ES-I3 (cell line): ENCODE measurements around the gene SHE.
A peak's percentile ranks its signal among the peaks of the same experiment; 100 is the strongest.

Experiments used
- H3K36me3 ChIP-seq: 2 replicates; pipeline ENCODE4 v1.6.1; 2013; ENCODE audit warnings: mild to moderate bottlenecking, low read length, control low read depth, moderate library complexity; ENCODE audit not compliant: insufficient read depth
- H3K4me1 ChIP-seq: 2 replicates; pipeline ENCODE4 v1.6.1; 2013; ENCODE audit warnings: mild to moderate bottlenecking, control low read depth, low read length; ENCODE audit not compliant: insufficient read depth
- H3K9ac ChIP-seq: 2 replicates; pipeline ENCODE4 v1.6.1; 2013; ENCODE audit warnings: low read depth, mild to moderate bottlenecking, low read length, moderate library complexity
- H3K9me3 ChIP-seq: 2 replicates; pipeline ENCODE4 v1.6.1; 2013; ENCODE audit warnings: mild to moderate bottlenecking, low read length, moderate library complexity; ENCODE audit not compliant: control insufficient read depth, insufficient read depth

SHE gene

GRCh38 chr1:154529308-154529707 lies 27.1 kb upstream of the SHE start:
- H3K36me3 ChIP-seq = no peaks in the 10 kb centered on the region
- no peaks in the 10 kb centered on the region for H3K4me1 ChIP-seq
- H3K9me3 ChIP-seq = no peaks in the 10 kb centered on the region
- H3K9ac ChIP-seq = no peak overlapping the region

GRCh38 chr1:154527192-154527591 lies 25.0 kb upstream of the SHE start:
- Histone ChIP-seq H3K9ac (no peak overlapping the region), H3K36me3 (no peaks in the 10 kb centered on the region), H3K4me1 (no peaks in the 10 kb centered on the region), H3K9me3 (no peaks in the 10 kb centered on the region)

GRCh38 chr1:154524881-154525280 lies 22.7 kb upstream of the SHE start:
- H3K9me3 ChIP-seq = no peaks in the 10 kb centered on the region
- no peaks in the 10 kb centered on the region for H3K4me1 ChIP-seq
- no peak overlapping the region for H3K9ac ChIP-seq
- H3K36me3 ChIP-seq = no peaks in the 10 kb centered on the region

- no peaks in the 10 kb centered on the region for H3K9me3 ChIP-seq
- no peak overlapping the region for H3K9ac ChIP-seq
- no peaks in the 10 kb centered on the region for H3K4me1 ChIP-seq
- H3K36me3 ChIP-seq = no peaks in the 10 kb centered on the region
These were observed 19.5 kb upstream of the SHE start for GRCh38 chr1:154521695-154522094.

GRCh38 chr1:154520333-154520732 lies 18.1 kb upstream of the SHE start:
- Histone ChIP-seq H3K36me3 (no peaks in the 10 kb centered on the region), H3K4me1 (no peaks in the 10 kb centered on the region), H3K9me3 (no peaks in the 10 kb centered on the region), H3K9ac (no peak overlapping the region)

- Histone ChIP-seq H3K9me3 (no peaks in the 10 kb centered on the region), H3K36me3 (no peaks in the 10 kb centered on the region), H3K4me1 (no peaks in the 10 kb centered on the region), H3K9ac (no peak overlapping the region)
These were observed 17.4 kb upstream of the SHE start for GRCh38 chr1:154519591-154519991.

GRCh38 chr1:154517661-154518060 lies 15.4 kb upstream of the SHE start:
- no peaks in the 10 kb centered on the region for H3K36me3 ChIP-seq
- no peak overlapping the region for H3K9ac ChIP-seq
- no peaks in the 10 kb centered on the region for H3K9me3 ChIP-seq
- no peaks in the 10 kb centered on the region for H3K4me1 ChIP-seq

- Histone ChIP-seq H3K9me3 (no peaks in the 10 kb centered on the region), H3K4me1 (no peaks in the 10 kb centered on the region), H3K9ac (no peak overlapping the region), H3K36me3 (no peaks in the 10 kb centered on the region)
These were observed 11.9 kb upstream of the SHE start for GRCh38 chr1:154514066-154514553.

- Histone ChIP-seq H3K9ac (no peak overlapping the region), H3K9me3 (no peaks in the 10 kb centered on the region), H3K36me3 (no peaks in the 10 kb centered on the region), H3K4me1 (no peaks in the 10 kb centered on the region)
These were observed 10.5 kb upstream of the SHE start for GRCh38 chr1:154512760-154513159.

GRCh38 chr1:154503898-154504297 lies 1.7 kb upstream of the SHE start:
- H3K9ac ChIP-seq = no peak overlapping the region
- no peaks in the 10 kb centered on the region; the same call in 1 of the 2 replicates for H3K9me3 ChIP-seq
- H3K36me3 ChIP-seq = no peaks in the 10 kb centered on the region
- H3K4me1 ChIP-seq = no peaks in the 10 kb centered on the region

GRCh38 chr1:154502744-154503115 lies 518 bp upstream of the SHE start:
- no peaks in the 10 kb centered on the region; the same call in 1 of the 2 replicates for H3K9me3 ChIP-seq
- H3K36me3 ChIP-seq = no peaks in the 10 kb centered on the region
- no peaks in the 10 kb centered on the region for H3K4me1 ChIP-seq
- H3K9ac ChIP-seq = peak overlapping the region; percentile 48; the same call in 1 of the 2 replicates

- Histone ChIP-seq H3K9ac (peak overlapping the region; percentile 48; the same call in 1 of the 2 replicates), H3K36me3 (no peaks in the 10 kb centered on the region), H3K9me3 (no peaks in the 10 kb centered on the region; the same call in 1 of the 2 replicates), H3K4me1 (no peaks in the 10 kb centered on the region)
These were observed 668 bp downstream of the SHE start for GRCh38 chr1:154501423-154502065.

- Histone ChIP-seq H3K9me3 (no peaks in the 10 kb centered on the region; the same call in 1 of the 2 replicates), H3K9ac (no peak overlapping the region), H3K36me3 (no peaks in the 10 kb centered on the region), H3K4me1 (no peaks in the 10 kb centered on the region)
These were observed 1.7 kb downstream of the SHE start for GRCh38 chr1:154500533-154500932.

- H3K36me3 ChIP-seq = no peaks in the 10 kb centered on the region
- no peaks in the 10 kb centered on the region for H3K4me1 ChIP-seq
- H3K9me3 ChIP-seq = no peaks in the 10 kb centered on the region; the same call in 1 of the 2 replicates
- H3K9ac ChIP-seq = no peak overlapping the region
These were observed 2.8 kb downstream of the SHE start for GRCh38 chr1:154499446-154499845.

GRCh38 chr1:154497026-154497806 lies 5.0 kb downstream of the SHE start:
- Histone ChIP-seq H3K9ac (no peak overlapping the region), H3K4me1 (peaks cover 10% of the 10 kb centered on the region)

More at GRCh38 chr1:154497026-154497806, 5.0 kb downstream of the SHE start:
- H3K36me3 ChIP-seq = no peaks in the 10 kb centered on the region
- no peaks in the 10 kb centered on the region for H3K9me3 ChIP-seq
